Activated T-cell treated with anti-CD3 and anti-CD28 coated beads, Interleukin-2, amount 50 U/mL, for 48 hours (primary cell): ENCODE results near the gene LPIN2.
A peak's percentile ranks its signal among the peaks of the same experiment; 100 is the strongest.
"Not testable (repeated sequence)": the region's sequence is repeated elsewhere in the genome, so short reads cannot be mapped to it uniquely, and the experiment has no call there.

Experiments
- DNase-seq, 2 experiments: peaks; one replicate each; pipeline ENCODE4 v3.0.0-alpha.2; 2020

LPIN2 gene

GRCh38 chr18:3044931-3045698, 32.2 kb upstream of the LPIN2 start:
- no peak for DNase-seq

GRCh38 chr18:3042379-3042778, 29.4 kb upstream of the LPIN2 start:
- DNase-seq, result no peak

- no peak for DNase-seq
Observed at GRCh38 chr18:3041843-3042242, 28.9 kb upstream of the LPIN2 start.

- DNase-seq, result no peak
Observed at GRCh38 chr18:3040881-3041280, 27.9 kb upstream of the LPIN2 start.

GRCh38 chr18:3040173-3040572, 27.2 kb upstream of the LPIN2 start:
- no peak for DNase-seq

- DNase-seq, result no peak
Observed at GRCh38 chr18:3037423-3037915, 24.5 kb upstream of the LPIN2 start.

- DNase-seq, result no peak
Observed at GRCh38 chr18:3036108-3036507, 23.2 kb upstream of the LPIN2 start.

- no peak for DNase-seq
Observed at GRCh38 chr18:3035635-3036034, 22.7 kb upstream of the LPIN2 start.

- DNase-seq, result no peak
Observed at GRCh38 chr18:3032721-3033120, 19.8 kb upstream of the LPIN2 start.

- DNase-seq, result no peak
Observed at GRCh38 chr18:3029215-3029952, 16.4 kb upstream of the LPIN2 start.

- DNase-seq, result not testable (repeated sequence)
Observed at GRCh38 chr18:3028115-3028514, 15.2 kb upstream of the LPIN2 start.

GRCh38 chr18:3027370-3027891, 14.5 kb upstream of the LPIN2 start:
- no peak for DNase-seq

GRCh38 chr18:3025544-3025943, 12.6 kb upstream of the LPIN2 start:
- DNase-seq, result no peak

GRCh38 chr18:3023603-3024002, 10.7 kb upstream of the LPIN2 start:
- DNase-seq, result not testable (repeated sequence)

GRCh38 chr18:3016585-3017297, 3.8 kb upstream of the LPIN2 start:
- no peak for DNase-seq

GRCh38 chr18:3015851-3016250, 2.9 kb upstream of the LPIN2 start:
- DNase-seq, result no peak

GRCh38 chr18:3015204-3015592, 2.3 kb upstream of the LPIN2 start:
- no peak for DNase-seq

- no peak for DNase-seq
Observed at GRCh38 chr18:3014503-3015203, 1.7 kb upstream of the LPIN2 start.

- peak; percentile 57 to 66 for DNase-seq
Observed at GRCh38 chr18:3012136-3013023, 564 bp downstream of the LPIN2 start.

GRCh38 chr18:3010086-3010485, 2.9 kb downstream of the LPIN2 start:
- no peak for DNase-seq

GRCh38 chr18:3008541-3008940, 4.4 kb downstream of the LPIN2 start:
- DNase-seq, result no peak

GRCh38 chr18:3007491-3007890, 5.5 kb downstream of the LPIN2 start:
- no peak for DNase-seq
